Pancreas (tissue), 10 donors: ENCODE data around the gene PRKCA. TPM values are rescaled to one million over a fixed set of nuclear protein-coding genes. Genes with fewer than 3 reads are reported as not detected.

Source experiments
- ATAC-seq, 4 donors: fragments of 200-7000 bp; cut with Tn5 transposase; one replicate each; pipeline versions ENCODE4 v1.8.0 to v1.9.1; 2020; ENCODE audit warnings: mild to moderate bottlenecking in 4 of 4, moderate library complexity in 4 of 4
- DNase-seq, 6 donors: peaks; one replicate each; pipeline ENCODE4 v3.0.0-alpha.2; 2020
- FAIRE-seq: peaks from 2 replicates; lab custom pipeline; 2012; peaks lifted over from hg19 to GRCh38; lab: Jason Lieb, UNC
- H3K27ac ChIP-seq, 4 donors: fragments of 200-600 bp; sonication (generic); 1 replicate in 3 of 4; 2 replicates in 1 of 4; pipeline versions ENCODE4 v1.5.0 to v1.8.0; 2020
- H3K27me3 ChIP-seq, 4 donors: fragments of 200-600 bp; one replicate each; pipeline ENCODE4 v1.8.0; 2021
- H3K36me3 ChIP-seq, 3 donors: fragments of 200-600 bp; sonication (generic) in 1 of 3; one replicate each; pipeline versions ENCODE4 v1.5.0 to v1.8.0; 2020 to 2021
- H3K4me1 ChIP-seq, 3 donors: fragments of 200-600 bp; one replicate each; pipeline ENCODE4 v1.8.0; 2021
- H3K4me3 ChIP-seq, 4 donors: fragments of 200-600 bp; sonication (generic) in 2 of 4; one replicate each; pipeline versions ENCODE4 v1.5.0 to v1.8.0; 2020 to 2021
- H3K9me3 ChIP-seq, 4 donors: fragments of 200-600 bp; one replicate each; pipeline ENCODE4 v1.8.0; 2021
- CTCF ChIP-seq, 4 donors: fragments of 200-600 bp; sonication (generic) in 3 of 4; IDR thresholded peaks; one replicate each; pipeline versions ENCODE4 v1.5.0 to v1.8.0; 2021; ENCODE audit warnings: antibody characterized with exemption in 4 of 4
- WGBS, 2 donors: extraction: QIAGEN DNeasy Blood & Tissue Kit; methylation state at CpG; one replicate each; pipeline ENCODE4 v1.1.7; 2013; 5-methylcytosine and 5-hydroxymethylcytosine counted together
- intact Hi-C, 3 donors: fragments of 100-400 bp; cut with DNase I; formaldehyde crosslinking; loops; one replicate each; pipeline versions ENCODE4 v1.11.1 to v1.14.2; 2022
- polyA plus RNA-seq, 2 donors: library from polyadenylated mRNA; stranded (reverse); fragments of 200-250 nt; gene quantifications; one replicate each; pipeline ENCODE4 v1.2.3, GENCODE V29; 2013
- total RNA-seq, 6 donors: library from RNA; stranded (reverse); fragmentation: NEBNext Ultra II Directional in 4 of 6; extraction: Animal tissue kit (Norgen Biotek cat#: 25700) in 4 of 6; gene quantifications; one replicate each; pipeline versions ENCODE4 v1.2.1 to v1.2.4, GENCODE V29; 2021 to 2023
- donor health status: healthy with polysubstance abuse.
- donor health status: DM: no; HTN: no; CAD: no; lungs with moderate emphysema.
- donor health status: DM: no; HTN: no; CAD: no.
- donor health status: control.
- donor health status: control.
- donor health status: Bipolar disorder and iron deficiency.
- donor health status: DM: yes; HTN: yes; CAD: no.
- donor health status: DM: no; HTN: no; CAD: no.
- donor health status: DM: no; HTN: no; CAD: no.
- donor health status: DM: yes; HTN: yes; CAD: no.

Gene PRKCA
- total and polyA plus RNA-seq, 8 donors, result 3.5 to 22.3 (median 10.2) TPM

GRCh38 chr17:66371561-66371960 is 69.1 kb downstream of the PRKCA start:
- no peak overlapping the region for H3K4me3 ChIP-seq
- no peaks in the 10 kb centered on the region for H3K27me3 ChIP-seq
- intact Hi-C loops, result loop anchor here in 1 of 3 donors (10.0 kb wide), 1 partner anchor 63 kb away; no protein-coding TSS in a partner anchor
- H3K9me3 ChIP-seq, result no peaks in the 10 kb centered on the region
- ATAC-seq (no peak), FAIRE-seq (no peak), DNase-seq (no peak)
- H3K36me3 ChIP-seq, result no peaks in the 10 kb centered on the region
- H3K27ac ChIP-seq, result no peak overlapping the region
- H3K4me1 ChIP-seq, result no peaks in the 10 kb centered on the region
- WGBS, 2 donors, result 92 to 95% methylated on average over 7 of the region's 7 CpGs
- no peak for TF ChIP-seq CTCF (IDR thresholded peaks at IDR 0.05)

- ATAC-seq (no peak), DNase-seq (no peak), FAIRE-seq (no peak)
- H3K27ac ChIP-seq, result no peak overlapping the region
- TF ChIP-seq CTCF (IDR thresholded peaks at IDR 0.05), result no peak
- H3K4me1 ChIP-seq, result no peaks in the 10 kb centered on the region
- H3K4me3 ChIP-seq, result no peak overlapping the region
- no peaks in the 10 kb centered on the region for H3K27me3 ChIP-seq
- H3K9me3 ChIP-seq, result no peaks in the 10 kb centered on the region
- intact Hi-C loops, result loop anchor here in 1 of 3 donors (10.0 kb wide), 1 partner anchor 63 kb away; no protein-coding TSS in a partner anchor
- H3K36me3 ChIP-seq, result no peaks in the 10 kb centered on the region
- WGBS, 2 donors, result 93 to 96% methylated on average over 5 of the region's 5 CpGs
Measured at GRCh38 chr17:66372182-66372581, 69.8 kb downstream of the PRKCA start.

GRCh38 chr17:66373079-66373478 is 70.7 kb downstream of the PRKCA start:
- no peak for TF ChIP-seq CTCF (IDR thresholded peaks at IDR 0.05)
- no peaks in the 10 kb centered on the region for H3K4me1 ChIP-seq
- no peaks in the 10 kb centered on the region for H3K9me3 ChIP-seq
- intact Hi-C loops, result loop anchor here in 1 of 3 donors (10.0 kb wide), 1 partner anchor 62 kb away; no protein-coding TSS in a partner anchor
- no peaks in the 10 kb centered on the region for H3K27me3 ChIP-seq
- no peaks in the 10 kb centered on the region for H3K36me3 ChIP-seq
- FAIRE-seq, result no peak
- DNase-seq, result no peak
- WGBS, 2 donors, result 81 to 85% methylated on average over 3 of the region's 3 CpGs
- H3K27ac ChIP-seq, result no peak overlapping the region
- no peak for ATAC-seq
- H3K4me3 ChIP-seq, result no peak overlapping the region

GRCh38 chr17:66373944-66374817 is 71.8 kb downstream of the PRKCA start:
- FAIRE-seq (no peak), ATAC-seq (peak; percentile 44 to 78 (median 74)), DNase-seq (peak in 4 of 6 donors; percentile 19 to 38 (median 32))
- WGBS, 2 donors, result 59 to 65% methylated on average over 17 to 18 of the region's 18 CpGs
- no peak for TF ChIP-seq CTCF (IDR thresholded peaks at IDR 0.05)
- Histone ChIP-seq H3K4me3 (no peak overlapping the region), H3K9me3 (no peaks in the 10 kb centered on the region), H3K36me3 (no peaks in the 10 kb centered on the region), H3K27ac (peak overlapping the region; percentile 35 to 74 (median 67)), H3K27me3 (no peaks in the 10 kb centered on the region), H3K4me1 (no peaks in the 10 kb centered on the region)
- intact Hi-C loops, result loop anchor here in 1 of 3 donors (10.0 kb wide), 1 partner anchor 61 kb away; no protein-coding TSS in a partner anchor
